GM23338 (cell line): ENCODE results near the gene MAP3K9.

ENCODE experiments used
- CREB1 ChIP-seq: fragments of 250-450 bp; sonication (Bioruptor Pico); IDR thresholded peaks from 2 replicates; pipeline ENCODE4 v1.5.0; 2020; ENCODE audit warnings: low read depth, mild to moderate bottlenecking, moderate library complexity
- CTCF ChIP-seq, 2 experiments: fragments of 200-600 bp in 1 of 2; sonication (generic) in 1 of 2; conservative IDR thresholded peaks; 2 replicates each; pipeline versions ENCODE4 v1.5.1 to v1.6.1; 2016 to 2017; ENCODE audit warnings: antibody characterized with exemption in 2 of 2, low read depth in 2 of 2, mild to moderate bottlenecking in 2 of 2, moderate library complexity in 1 of 2
- EZH2 ChIP-seq: fragments of 200-600 bp; sonication (generic); IDR thresholded peaks from one replicate; pipeline ENCODE4 v1.8.0; 2017; ENCODE audit warnings: antibody characterized with exemption, mild to moderate bottlenecking, low read depth; ENCODE audit not compliant: unreplicated experiment
- EZH2phosphoT487 ChIP-seq: fragments of 200-600 bp; sonication (generic); IDR thresholded peaks from one replicate; pipeline ENCODE4 v1.8.1; 2018; ENCODE audit warnings: antibody characterized with exemption; ENCODE audit not compliant: unreplicated experiment
- JUNB ChIP-seq: IDR thresholded peaks from one replicate; pipeline ENCODE4 v1.6.1; 2016; ENCODE audit warnings: antibody characterized with exemption; ENCODE audit not compliant: unreplicated experiment
- NANOG ChIP-seq: IDR thresholded peaks from 2 replicates; pipeline ENCODE4 v1.6.1; 2016; ENCODE audit warnings: antibody characterized with exemption, borderline replicate concordance
- POLR2AphosphoS5 ChIP-seq: IDR thresholded peaks from 2 replicates; pipeline ENCODE4 v1.6.1; 2016; ENCODE audit warnings: antibody characterized with exemption, low read depth
- REST ChIP-seq: IDR thresholded peaks from one replicate; pipeline ENCODE4 v1.6.1; 2018; ENCODE audit warnings: antibody characterized with exemption; ENCODE audit not compliant: unreplicated experiment
- STAT1 ChIP-seq: IDR thresholded peaks from one replicate; pipeline ENCODE4 v1.6.1; 2016; ENCODE audit warnings: antibody characterized with exemption; ENCODE audit not compliant: unreplicated experiment

- TF ChIP-seq CTCF (conservative IDR thresholded peaks at IDR 0.05; ENCODE audit: low read depth in 2 of 2) (no peak), REST (no peak), POLR2AphosphoS5 (no peak), EZH2phosphoT487 (no peak), EZH2 (no peak), JUNB (no peak), STAT1 (no peak), CREB1 (no peak), NANOG (no peak)
These were observed 1.3 kb upstream of the MAP3K9 start for GRCh38 chr14:70810621-70811020.
